ENCODE measurements around the gene DDC.

- TF ChIP-seq EP300 (IDR thresholded peaks at IDR 0.05) (no peak), CTCF (IDR thresholded peaks at IDR 0.05) (no peak), POLR2A (IDR thresholded peaks at IDR 0.05) (no peak)
Measured at GRCh38 chr7:50598460-50599343, 33.5 kb upstream of the DDC start.

All from ovary (tissue), 3 donors.